GM12878 (cell line): Measurements from ENCODE around the gene HOXD13. TPM values are rescaled to one million over a fixed set of nuclear protein-coding genes. Genes with fewer than 3 reads are reported as not detected.

Source experiments
- ATAC-seq: fragments of 200-7000 bp; cut with Tn5 transposase; 3 replicates; pipeline ENCODE4 v1.9.1; 2020; ENCODE audit warnings: mild to moderate bottlenecking, moderate library complexity
- BruUV-seq: library from RNA; stranded (reverse); fragments of 400-500 nt; replicated peaks from 2 replicates; lab custom pipeline; 2021; lab: Mats Ljungman, UMichigan
- CTCF ChIA-PET: fragments of 300-600 bp; sonication (Branson Sonifier 250); formaldehyde crosslinking; extraction: SDS; loops from one replicate; lab custom pipeline; 2021; ENCODE audit warnings: inconsistent platforms; lab: Yijun Ruan, JAX
- POLR2A ChIA-PET: fragments of 350-600 bp; formaldehyde crosslinking; extraction: SDS; loops from one replicate; lab custom pipeline; 2021; ENCODE audit warnings: inconsistent platforms; lab: Charles Lee
- RAD21 ChIA-PET: fragments of 300-600 bp; sonication (Branson Sonifier 250); formaldehyde crosslinking; loops from one replicate; lab custom pipeline; 2023; ENCODE audit warnings: antibody characterized with exemption; ENCODE audit not compliant: unreplicated experiment; lab: Charles Lee
- SMC1A ChIA-PET: fragments of 300-600 bp; sonication (Branson Sonifier 250); formaldehyde crosslinking; loops from one replicate; lab custom pipeline; 2023; ENCODE audit not compliant: unreplicated experiment, uncharacterized antibody; lab: Charles Lee
- DNase-seq: peaks from one replicate; pipeline ENCODE4 v3.0.0-alpha.2; 2011; ENCODE audit warnings: low read depth, low spot score
- FAIRE-seq: peaks from 3 replicates; lab custom pipeline; 2011; peaks lifted over from hg19 to GRCh38; lab: Jason Lieb, UNC
- H2AFZ ChIP-seq: 2 replicates; pipeline ENCODE4 v1.6.0; 2011; ENCODE audit warnings: low read depth, low read length, control low read depth; ENCODE audit not compliant: control insufficient read depth
- H3K27ac ChIP-seq: 2 replicates; pipeline ENCODE4 v1.5.1; 2011; ENCODE audit warnings: control low read depth; ENCODE audit not compliant: control insufficient read depth, insufficient read depth
- H3K27me3 ChIP-seq, 2 experiments: replicated peaks in 1 of 2; 2 replicates each; pipeline versions ENCODE4 v1.6.0 to v1.6.1; 2011; ENCODE audit warnings: low read length in 1 of 2; ENCODE audit not compliant: control insufficient read depth in 2 of 2, insufficient read depth in 2 of 2
- H3K36me3 ChIP-seq, 2 experiments: 2 replicates each; pipeline ENCODE4 v1.5.1; 2011; ENCODE audit warnings: low read length in 1 of 2; ENCODE audit not compliant: control insufficient read depth in 2 of 2, insufficient read depth in 2 of 2
- H3K4me1 ChIP-seq: 2 replicates; pipeline ENCODE4 v1.6.1; 2011; ENCODE audit warnings: mild to moderate bottlenecking, low read length, moderate library complexity, mixed read lengths; ENCODE audit not compliant: control insufficient read depth, insufficient read depth
- H3K4me2 ChIP-seq: 2 replicates; pipeline ENCODE4 v1.6.0; 2011; ENCODE audit warnings: control low read depth; ENCODE audit not compliant: control insufficient read depth, insufficient read depth
- H3K4me3 ChIP-seq: fragments of 200-600 bp; sonication (generic); 2 replicates; pipeline ENCODE4 v1.5.1; 2016
- H3K79me2 ChIP-seq: 2 replicates; pipeline ENCODE4 v1.6.0; 2011; ENCODE audit warnings: low read length; ENCODE audit not compliant: control insufficient read depth, insufficient read depth
- H3K9ac ChIP-seq: 2 replicates; pipeline ENCODE4 v1.8.0; 2011; ENCODE audit warnings: low read length, control low read depth, mixed read lengths; ENCODE audit not compliant: control insufficient read depth, insufficient read depth
- H3K9me3 ChIP-seq: replicated peaks from 3 replicates; pipeline ENCODE4 v1.5.1; 2011; ENCODE audit warnings: mild to moderate bottlenecking, low read length; ENCODE audit not compliant: control insufficient read depth, insufficient read depth
- H4K20me1 ChIP-seq: 2 replicates; pipeline ENCODE4 v1.6.0; 2011; ENCODE audit not compliant: control insufficient read depth, insufficient read depth
- ASH2L ChIP-seq: fragments of 300-600, 200-600 bp; sonication (generic); IDR thresholded peaks from 2 replicates; pipeline ENCODE4 v1.6.1; 2017; ENCODE audit warnings: low read depth, mild to moderate bottlenecking, borderline replicate concordance
- CBFB ChIP-seq: IDR thresholded peaks from 2 replicates; pipeline ENCODE4 v1.6.1; 2016; ENCODE audit warnings: antibody characterized with exemption, low read depth
- EZH2 ChIP-seq: IDR thresholded peaks from 2 replicates; pipeline ENCODE4 v1.6.1; 2012; ENCODE audit warnings: low read depth, mild to moderate bottlenecking, control low read depth, inconsistent platforms, low read length, borderline replicate concordance; ENCODE audit not compliant: control insufficient read depth
- GATAD2B ChIP-seq: fragments of 450-650 bp; conservative IDR thresholded peaks from 2 replicates; pipeline ENCODE4 v1.6.1; 2017; ENCODE audit warnings: low read depth, mild to moderate bottlenecking, moderate library complexity
- IRF3 ChIP-seq: fragments of 450-650 bp; IDR thresholded peaks from 2 replicates; pipeline ENCODE4 v1.6.1; 2014; ENCODE audit warnings: mild to moderate bottlenecking
- JUNB ChIP-seq: IDR thresholded peaks from 2 replicates; pipeline ENCODE4 v1.6.1; 2016; ENCODE audit warnings: antibody characterized with exemption, mild to moderate bottlenecking
- LARP7 ChIP-seq: fragments of 450-650 bp; IDR thresholded peaks from 2 replicates; pipeline ENCODE4 v1.6.1; 2017; ENCODE audit warnings: mild to moderate bottlenecking
- NFXL1 ChIP-seq: fragments of 450-650 bp; IDR thresholded peaks from 2 replicates; pipeline ENCODE4 v1.6.1; 2017; ENCODE audit warnings: antibody characterized with exemption, mild to moderate bottlenecking, borderline replicate concordance
- POLR2AphosphoS2 ChIP-seq: IDR thresholded peaks from 2 replicates; pipeline ENCODE4 v1.6.1; 2011; ENCODE audit warnings: low read depth, mild to moderate bottlenecking, low read length, improper control_type of control experiment, moderate library complexity
- RAD21 ChIP-seq: IDR thresholded peaks from 2 replicates; pipeline ENCODE4 v1.6.1; 2011; ENCODE audit warnings: mild to moderate bottlenecking, low read depth, low read length, moderate library complexity; ENCODE audit not compliant: insufficient read depth
- RELB ChIP-seq: fragments of 450-650 bp; IDR thresholded peaks from 2 replicates; pipeline ENCODE4 v1.6.1; 2017; ENCODE audit warnings: low read depth, mild to moderate bottlenecking, moderate library complexity
- SIX5 ChIP-seq: IDR thresholded peaks from 2 replicates; pipeline ENCODE4 v1.6.1; 2011; ENCODE audit warnings: mild to moderate bottlenecking, low read depth, low read length, moderate library complexity; ENCODE audit not compliant: severe bottlenecking
- SMAD5 ChIP-seq: IDR thresholded peaks from 2 replicates; pipeline ENCODE4 v1.6.1; 2016; ENCODE audit warnings: antibody characterized with exemption, low read depth
- SUPT20H ChIP-seq: IDR thresholded peaks from 2 replicates; pipeline ENCODE4 v1.6.1; 2011; ENCODE audit warnings: low read depth, mild to moderate bottlenecking, low read length, moderate library complexity, borderline replicate concordance; ENCODE audit not compliant: control insufficient read depth
- TBL1XR1 ChIP-seq: IDR thresholded peaks from 2 replicates; pipeline ENCODE4 v1.6.1; 2012; ENCODE audit warnings: low read depth, low read length, improper control_type of control experiment
- WRNIP1 ChIP-seq: IDR thresholded peaks from 2 replicates; pipeline ENCODE4 v1.6.1; 2011; ENCODE audit warnings: low read depth, low read length, improper control_type of control experiment, borderline replicate concordance
- WGBS: methylation state at CpG from one replicate; pipeline ENCODE4 v1.1.6; 2016; ENCODE audit warnings: low lambda C conversion rate; ENCODE audit not compliant: insufficient replicate concordance, insufficient coverage; ENCODE audit errors: missing lambda C conversion rate; 5-methylcytosine and 5-hydroxymethylcytosine counted together
- in situ Hi-C: fragments of 300-500 bp; cut with MboI; formaldehyde crosslinking; loops from 9 replicates; pipeline ENCODE4 v1.14.3; 2018; ENCODE audit warnings: mixed read lengths
- intact Hi-C: fragments of 100-400 bp; cut with micrococcal nuclease; formaldehyde crosslinking; loops from one replicate; pipeline ENCODE4 v1.14.2; 2022; ENCODE audit not compliant: unreplicated experiment
- polyA plus RNA-seq, 11 experiments: library from polyadenylated mRNA; depleted of rRNA in 4 of 11; unstranded in 6 of 11; stranded (reverse) in 5 of 11; fragments of >200 nt; fragmentation: Nextera tagmentation in 4 of 11; fragmentation: Illumina TruSeq in 1 of 11; extraction: Ambion mirVana in 4 of 11; extraction: Trizol in 1 of 11; gene quantifications; 1 replicate in 1 of 11; 2 replicates in 10 of 11; pipeline versions ENCODE4 v1.2.1 to v1.2.3, GENCODE V29; 2011 to 2016; ENCODE audit warnings: inconsistent platforms in 2 of 11, missing spikeins in 2 of 11, low read depth in 1 of 11
- total RNA-seq, 4 experiments: library from RNA; depleted of rRNA in 3 of 4; stranded (reverse); fragments of >200 nt in 3 of 4; fragmentation: Illumina TruSeq in 1 of 4; extraction: Trizol in 1 of 4; gene quantifications; 2 replicates each; pipeline versions ENCODE4 v1.2.1 to v1.2.3, GENCODE V29; 2013 to 2021

HOXD13 gene
- total and polyA plus RNA-seq, 10 of the 15 experiments (the other 5 are each of a cell fraction or from before 2014, with no cell fraction given) = not detected

GRCh38 chr2:176081837-176082524 lies 10.5 kb upstream of the HOXD13 start (continued):
- TF ChIP-seq EZH2 = no peak
- no peak for TF ChIP-seq SIX5
- TF ChIP-seq NFXL1 = no peak

GRCh38 chr2:176082525-176082823 lies 10.0 kb upstream of the HOXD13 start:
- no peaks in the 10 kb centered on the region for H3K79me2 ChIP-seq
- no peak for FAIRE-seq
- no peak overlapping the region for H3K4me2 ChIP-seq
- ChIA-PET SMC1A (no interaction called here), RAD21 (no interaction called here), CTCF (no interaction called here), POLR2A (no interaction called here)
- H3K4me3 ChIP-seq = no peak overlapping the region
- no peak overlapping the region for H3K9ac ChIP-seq
- no peaks in the 10 kb centered on the region for H3K4me1 ChIP-seq
- in situ Hi-C loops = no loop called here
- peaks cover 20% of the 10 kb centered on the region; the same call in 2 of the 3 replicates for H3K9me3 ChIP-seq
- no peak for TF ChIP-seq RELB
- TF ChIP-seq GATAD2B = no peak
- no peak for TF ChIP-seq SUPT20H
- TF ChIP-seq ASH2L = no peak
- TF ChIP-seq RAD21 = no peak
- TF ChIP-seq IRF3 = no peak
- TF ChIP-seq EZH2 = no peak
- no peak for TF ChIP-seq CBFB
- no peak for TF ChIP-seq WRNIP1
- no peak for TF ChIP-seq SMAD5
- no peak for TF ChIP-seq POLR2AphosphoS2
- TF ChIP-seq LARP7 = no peak
- no peak for TF ChIP-seq TBL1XR1
- no peak for TF ChIP-seq JUNB
- no peaks in the 10 kb centered on the region for H3K36me3 ChIP-seq
- no TSS peak for BruUV-seq
- H2AFZ ChIP-seq = no peak overlapping the region
- peaks cover 5 to 17% of the 10 kb centered on the region in 2 experiments for H3K27me3 ChIP-seq
- H4K20me1 ChIP-seq = no peaks in the 10 kb centered on the region
- intact Hi-C loops = loop anchor here (10.0 kb wide), 1 partner anchor 198 kb away; no protein-coding TSS in a partner anchor
- DNase-seq = no peak
- H3K27ac ChIP-seq = no peak overlapping the region
- 56% methylated on average over 10 of the region's 10 CpGs for WGBS
- ATAC-seq = no peak
